ENCODE results near the gene GTSE1. TPM values are rescaled to one million over a fixed set of nuclear protein-coding genes. Genes with fewer than 3 reads are reported as not detected.
A peak's percentile ranks its signal among the peaks of the same experiment; 100 is the strongest.

Gene GTSE1
- total RNA-seq, 2 donors from 2014 or later: 0.26 TPM; not detected in 1

DNA sequence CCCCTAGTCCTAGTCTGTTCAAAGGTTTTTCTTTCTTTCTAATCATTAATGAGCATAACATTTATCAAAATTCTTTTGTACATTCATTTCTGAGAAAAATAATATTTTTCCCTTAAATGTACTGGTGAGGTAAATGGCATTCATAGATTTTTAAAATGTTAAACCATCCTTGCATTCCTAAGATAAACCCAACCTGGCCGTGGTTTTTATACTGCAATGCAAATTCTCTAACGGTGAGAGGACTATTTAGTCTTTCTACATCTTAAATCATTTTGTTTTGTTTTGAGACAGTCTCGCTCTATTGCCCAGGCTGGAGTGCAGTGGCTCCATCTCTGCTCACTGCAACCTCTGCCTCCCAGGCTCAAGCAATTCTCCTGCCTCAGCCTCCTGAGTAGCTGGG is 79.4 kb downstream of the GTSE1 start:
- Histone ChIP-seq H3K4me3 (no peak overlapping the region), H3K27me3 (no peaks in the 10 kb centered on the region), H3K27ac (peak overlapping the region in 3 of 4 donors; percentile 91 to 98 (median 96)), H3K9me3 (no peaks in the 10 kb centered on the region), H3K4me1 (peaks cover 86% of the 10 kb centered on the region), H3K36me3 (replicated peaks in 1 of 2; ENCODE audit: insufficient read depth in 1 of 2, low read depth in 2 of 2) (no peaks in the 10 kb centered on the region)
- no peak for ATAC-seq
- WGBS, 2 donors: 93 to 97% methylated on average over 3 of the region's 3 CpGs
- no peak for DNase-seq
- intact Hi-C loops (cut with DNase I): no loop called here
- no peak for TF ChIP-seq POLR2A (IDR thresholded peaks at IDR 0.05)
- TF ChIP-seq CTCF (IDR thresholded peaks at IDR 0.05): no peak

- Histone ChIP-seq H3K27me3 (no peaks in the 10 kb centered on the region), H3K9me3 (no peaks in the 10 kb centered on the region), H3K27ac (peak overlapping the region; percentile 91 to 98 (median 94)), H3K4me3 (no peak overlapping the region), H3K36me3 (replicated peaks in 1 of 2; ENCODE audit: insufficient read depth in 1 of 2, low read depth in 2 of 2) (no peaks in the 10 kb centered on the region), H3K4me1 (peaks cover 88% of the 10 kb centered on the region)
- ATAC-seq (peak; percentile 25), DNase-seq (peak; percentile 48 to 66 (median 58))
- WGBS, 2 donors: 34% methylated on average over 14 to 19 of the region's 19 CpGs
- TF ChIP-seq CTCF (IDR thresholded peaks at IDR 0.05): peak in 1 of 7 experiments; percentile 4
- no peak for TF ChIP-seq POLR2A (IDR thresholded peaks at IDR 0.05)
- intact Hi-C loops (cut with DNase I): no loop called here
Measured at GRCh38 chr22:46376908-46377524, 80.3 kb downstream of the GTSE1 start.

DNA sequence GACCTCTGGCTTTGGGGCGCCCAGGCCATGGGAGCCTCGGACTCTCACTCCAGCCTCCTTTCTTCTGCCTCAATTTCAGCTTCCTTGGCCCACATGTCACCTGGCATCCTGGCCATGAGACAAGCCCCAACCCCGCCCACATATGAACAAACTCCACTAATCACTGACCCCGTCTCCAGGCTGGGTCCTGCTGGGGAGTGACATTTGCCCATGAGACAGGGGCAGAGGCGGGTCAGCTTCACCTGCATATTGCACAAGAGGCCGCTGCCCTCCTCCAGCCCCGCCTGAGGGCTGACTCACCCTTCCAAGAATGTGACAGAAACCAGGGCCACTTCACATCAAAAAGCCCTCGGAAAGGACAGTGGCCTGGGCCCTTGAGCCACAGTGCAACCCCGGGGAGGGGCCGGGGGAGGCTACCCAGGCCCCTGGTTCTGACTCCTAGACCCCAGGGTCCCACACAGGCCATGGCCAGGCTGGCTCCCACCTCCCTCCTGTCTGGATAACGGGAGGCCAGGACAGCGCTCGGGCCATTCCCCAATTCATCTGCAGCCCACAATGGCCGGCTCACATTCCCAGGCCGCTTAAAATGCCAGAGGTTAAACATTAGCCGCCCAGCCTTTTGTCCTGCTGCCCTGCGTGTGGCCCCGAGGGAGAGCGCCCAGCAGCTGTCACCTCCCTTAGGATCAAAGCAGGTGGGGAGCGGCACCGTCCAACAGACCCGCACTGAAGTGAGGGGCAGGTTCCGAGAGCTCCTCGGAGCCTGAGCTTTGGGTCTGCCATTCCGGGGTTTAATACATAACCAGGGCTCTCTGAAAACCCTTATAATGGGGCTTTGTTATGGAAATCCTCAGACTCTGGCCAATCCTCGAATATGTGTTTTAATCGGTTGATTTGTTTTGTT is 81.1 kb downstream of the GTSE1 start:
- peak overlapping the region; percentile 91 to 98 (median 95) for H3K27ac ChIP-seq
- 26 to 30% methylated on average over 16 to 27 of the region's 27 CpGs for WGBS, 2 donors
- TF ChIP-seq CTCF (IDR thresholded peaks at IDR 0.05): no peak
- peak in 2 of 3 donors; percentile 33 to 70 for TF ChIP-seq POLR2A (IDR thresholded peaks at IDR 0.05)
- peaks cover 86% of the 10 kb centered on the region for H3K4me1 ChIP-seq
- H3K9me3 ChIP-seq: no peaks in the 10 kb centered on the region
- no peaks in the 10 kb centered on the region for H3K36me3 ChIP-seq (replicated peaks in 1 of 2; ENCODE audit: insufficient read depth in 1 of 2, low read depth in 2 of 2)
- H3K4me3 ChIP-seq: no peak overlapping the region
- ATAC-seq: peak; percentile 83
- DNase-seq: peak; percentile 94 to 98 (median 94)
- intact Hi-C loops (cut with DNase I): no loop called here
- no peaks in the 10 kb centered on the region for H3K27me3 ChIP-seq

GRCh38 chr22:46378426-46379065 is 81.9 kb downstream of the GTSE1 start:
- H3K27me3 ChIP-seq: no peaks in the 10 kb centered on the region
- peaks cover 78% of the 10 kb centered on the region for H3K4me1 ChIP-seq
- WGBS, 2 donors: 38 to 43% methylated on average over 3 to 21 of the region's 22 CpGs
- H3K4me3 ChIP-seq: no peak overlapping the region
- H3K27ac ChIP-seq: peak overlapping the region; percentile 91 to 98 (median 95)
- intact Hi-C loops (cut with DNase I): no loop called here
- DNase-seq: peak in 2 of 4 donors; percentile 18 to 53
- ATAC-seq: no peak
- no peak for TF ChIP-seq POLR2A (IDR thresholded peaks at IDR 0.05)
- TF ChIP-seq CTCF (IDR thresholded peaks at IDR 0.05): no peak
- H3K36me3 ChIP-seq (replicated peaks in 1 of 2; ENCODE audit: insufficient read depth in 1 of 2, low read depth in 2 of 2): no peaks in the 10 kb centered on the region
- H3K9me3 ChIP-seq: no peaks in the 10 kb centered on the region
